Measurements from ENCODE around the gene LMOD3.

Gene LMOD3

DNA sequence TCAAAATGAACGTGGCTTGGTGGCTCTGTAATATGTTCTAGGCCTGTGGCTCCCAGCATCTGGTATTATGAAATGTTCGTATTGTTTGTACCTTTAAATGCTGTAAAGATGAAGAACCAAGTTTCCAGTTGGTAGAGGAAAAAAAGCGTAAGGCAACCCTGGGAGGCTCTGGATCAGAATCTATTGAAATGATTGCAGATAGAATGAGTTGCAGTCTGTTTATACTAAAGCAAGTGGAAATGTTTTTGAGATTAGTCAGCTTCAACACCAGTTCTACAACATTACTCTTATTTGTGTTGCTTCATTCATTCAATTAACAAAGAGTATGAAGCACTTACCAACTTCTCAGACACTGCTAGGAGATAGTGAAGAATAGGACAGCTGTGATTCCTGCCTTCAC, 32.4 kb downstream of the LMOD3 start:
- no peak for DNase-seq

DNA sequence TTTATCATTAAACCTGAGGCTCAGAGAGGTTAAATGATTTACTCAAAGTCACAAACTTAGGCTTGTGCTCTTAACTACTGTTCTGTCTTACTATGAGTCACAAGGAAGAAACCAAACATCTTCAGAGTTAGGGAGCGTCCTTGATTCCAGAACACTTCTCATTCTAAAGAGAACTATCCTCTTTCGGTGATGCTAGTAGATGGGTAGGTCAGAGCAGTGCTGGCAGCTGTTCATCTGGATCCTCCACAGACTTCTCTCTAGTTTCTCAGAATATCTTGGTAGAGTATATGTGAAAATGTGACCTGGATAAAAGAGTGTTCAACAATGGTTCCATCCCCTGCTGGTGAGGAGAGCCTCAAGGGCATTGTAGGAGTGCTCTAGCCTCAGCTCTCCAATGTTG, 34.3 kb downstream of the LMOD3 start:
- DNase-seq: no peak

DNA sequence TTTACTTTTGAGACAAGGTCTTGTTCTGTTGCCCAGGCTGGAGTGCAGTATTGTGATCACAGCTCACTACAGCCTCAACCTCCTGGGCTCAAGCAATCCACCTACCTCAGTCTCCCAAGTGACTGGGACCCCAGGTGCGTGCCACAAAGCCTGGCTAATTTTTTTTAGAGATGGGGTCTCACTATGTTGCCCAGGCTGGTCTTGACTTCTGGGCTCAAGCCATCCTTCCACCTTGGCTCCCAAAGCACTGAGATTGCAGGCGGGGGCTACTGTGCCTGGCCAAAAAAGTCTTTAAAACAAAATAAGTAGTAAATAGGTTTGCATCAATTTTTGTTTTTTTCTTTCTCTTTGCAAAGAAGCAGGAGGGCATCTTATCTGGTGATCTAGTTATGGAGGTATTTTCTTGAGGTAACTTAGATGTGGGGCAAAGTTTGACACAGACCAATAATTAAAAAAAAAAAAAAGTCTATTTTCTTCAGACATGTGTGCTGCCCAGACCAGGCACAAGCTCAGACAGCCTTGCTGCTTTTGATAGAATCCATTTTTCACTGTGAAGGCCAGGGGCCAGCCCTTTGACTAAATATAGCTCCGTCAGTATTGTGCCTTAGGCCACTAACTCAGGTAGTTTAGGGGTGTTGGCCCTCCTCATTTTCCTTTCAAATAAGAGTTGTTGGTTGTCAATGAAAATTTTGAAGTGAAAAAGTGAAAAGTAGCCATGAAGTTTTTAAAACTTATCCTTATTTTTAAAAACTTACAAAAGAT, 35.2 kb downstream of the LMOD3 start:
- no peak for DNase-seq

DNA sequence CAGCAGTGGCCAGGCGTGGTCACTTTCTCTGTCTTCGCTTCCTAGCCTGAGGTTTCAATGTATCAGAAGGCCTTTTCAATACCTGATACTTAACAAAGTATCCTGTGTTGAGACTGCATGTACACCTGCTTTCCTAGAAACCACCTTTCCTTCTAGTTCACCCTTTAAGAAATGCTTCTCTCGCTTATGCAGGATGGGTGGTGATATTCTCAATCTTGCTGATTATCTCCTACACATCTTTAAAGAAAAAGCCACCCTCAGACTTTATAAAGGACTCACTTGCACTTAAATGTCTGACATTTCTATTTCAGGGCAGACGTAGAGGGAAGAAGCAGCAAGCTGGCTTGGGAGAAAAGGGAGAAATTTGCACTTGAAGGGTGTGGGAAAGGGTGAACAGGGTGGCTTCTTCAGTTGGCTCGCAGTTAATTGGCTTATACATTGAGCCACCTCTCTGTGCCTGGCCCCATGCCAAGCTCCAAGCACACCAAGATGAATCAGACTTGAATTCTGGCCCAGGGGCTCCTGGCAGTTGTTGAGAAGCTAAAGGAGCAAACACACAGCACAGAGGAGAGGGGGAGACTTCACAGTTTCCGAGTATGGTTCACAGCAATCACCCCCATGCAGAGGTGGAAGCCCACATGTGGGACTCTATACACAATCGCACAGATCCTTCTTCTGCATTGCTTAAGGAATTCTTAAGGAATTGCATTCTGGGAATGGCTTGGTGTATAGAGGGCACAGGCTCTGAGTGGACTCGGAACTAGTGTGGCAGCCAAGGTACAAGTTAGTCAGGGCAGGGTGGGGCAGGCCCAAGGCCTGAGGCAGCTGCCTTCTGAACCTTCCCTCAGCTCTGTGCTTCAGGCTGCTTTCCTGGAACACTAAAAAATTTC, 36.3 kb downstream of the LMOD3 start:
- DNase-seq: peak; percentile 30

DNA sequence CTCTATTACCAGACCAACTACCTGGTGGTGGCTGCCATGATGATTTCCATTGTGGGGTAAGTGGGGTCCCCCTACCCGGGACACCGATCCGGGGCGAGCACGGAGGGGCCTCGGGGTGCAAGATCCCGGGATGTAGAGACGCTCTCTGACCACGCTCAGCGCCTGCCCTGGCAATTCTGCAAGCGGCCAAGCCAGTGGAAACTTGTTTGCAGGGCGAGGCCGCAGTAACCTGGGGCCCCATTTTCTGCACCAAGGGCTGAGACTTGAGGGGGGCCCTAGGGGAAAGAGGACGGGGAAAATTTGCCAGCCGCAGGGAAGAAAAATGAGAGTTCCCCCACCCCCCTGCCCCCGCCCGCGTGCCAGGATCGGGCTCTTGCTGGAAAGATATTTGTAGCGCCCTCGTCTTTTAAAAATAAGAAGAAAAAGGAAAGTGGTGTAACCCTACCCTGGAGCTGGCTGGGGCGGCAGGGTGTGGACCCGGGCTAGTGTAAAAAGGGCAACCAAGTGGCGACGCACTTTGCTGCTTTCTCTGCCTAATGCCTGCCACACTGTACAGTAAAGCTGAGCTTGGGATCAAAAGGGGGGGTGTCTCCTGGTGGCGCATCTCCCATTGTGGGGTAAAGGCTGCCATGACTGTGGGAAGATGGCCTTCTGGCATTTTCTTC, 37.1 kb downstream of the LMOD3 start:
- no peak for DNase-seq

DNA sequence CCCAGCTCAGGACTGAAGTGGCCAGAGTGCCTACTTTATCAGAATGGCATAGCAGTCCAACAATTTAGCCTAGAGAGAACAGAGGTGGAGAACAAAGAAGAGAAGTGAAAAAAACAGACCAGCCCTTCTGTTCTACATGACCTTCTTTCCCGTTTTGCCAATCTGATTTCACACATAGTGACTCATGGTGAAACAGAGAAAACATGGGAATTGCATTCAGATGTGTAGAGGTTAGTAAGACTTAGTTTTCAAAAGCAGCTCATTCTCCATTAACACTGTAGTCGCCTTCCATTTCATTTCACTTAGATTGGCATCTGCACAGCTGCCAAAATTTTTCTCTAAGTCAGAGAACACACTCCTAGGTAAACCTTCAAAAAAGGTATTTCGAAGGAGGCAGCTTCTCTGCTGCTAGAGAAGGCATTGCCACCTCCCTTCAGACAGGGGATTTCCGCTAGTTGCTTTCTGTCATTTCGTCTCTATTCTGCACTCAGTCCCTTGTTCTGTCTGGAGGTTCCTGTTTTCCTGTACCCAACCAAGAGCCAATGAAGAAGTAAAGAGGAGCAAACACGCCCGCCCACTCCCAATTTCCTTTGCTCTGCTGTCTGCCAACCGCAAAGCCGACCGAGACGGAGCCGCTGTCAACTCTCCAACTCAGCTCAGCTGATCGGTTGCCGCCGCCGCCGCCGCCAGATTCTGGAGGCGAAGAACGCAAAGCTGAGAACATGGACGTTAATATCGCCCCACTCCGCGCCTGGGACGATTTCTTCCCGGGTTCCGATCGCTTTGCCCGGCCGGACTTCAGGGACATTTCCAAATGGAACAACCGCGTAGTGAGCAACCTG, 37.8 kb downstream of the LMOD3 start, which contains the start of gene ARL6IP5:
Gene ARL6IP5, plus strand, starts transcription at position 612 of the 842 bp plus-strand sequence. Its CDS starts 111 bp downstream, at position 723.
- DNase-seq: peak; percentile 66

DNA sequence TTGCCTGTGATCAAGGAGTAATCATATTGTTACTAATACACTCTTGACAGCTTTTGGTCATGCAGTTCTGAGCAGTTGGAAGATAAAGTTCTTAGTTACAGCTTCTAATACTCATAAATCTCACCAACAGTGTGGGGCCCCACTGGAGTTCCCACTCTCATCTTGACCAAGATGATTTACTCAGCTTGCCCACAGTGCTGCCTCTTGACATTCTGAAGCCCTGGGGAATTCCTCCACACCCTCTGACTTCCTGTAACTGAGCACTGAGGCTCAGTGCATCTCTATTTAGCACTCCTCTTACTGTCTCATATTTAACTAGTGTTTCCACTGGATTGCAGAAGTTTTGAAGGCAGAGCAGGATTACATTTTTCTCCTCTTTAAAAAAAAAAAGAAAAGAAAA, 39.6 kb downstream of the LMOD3 start:
- no peak for DNase-seq

DNA sequence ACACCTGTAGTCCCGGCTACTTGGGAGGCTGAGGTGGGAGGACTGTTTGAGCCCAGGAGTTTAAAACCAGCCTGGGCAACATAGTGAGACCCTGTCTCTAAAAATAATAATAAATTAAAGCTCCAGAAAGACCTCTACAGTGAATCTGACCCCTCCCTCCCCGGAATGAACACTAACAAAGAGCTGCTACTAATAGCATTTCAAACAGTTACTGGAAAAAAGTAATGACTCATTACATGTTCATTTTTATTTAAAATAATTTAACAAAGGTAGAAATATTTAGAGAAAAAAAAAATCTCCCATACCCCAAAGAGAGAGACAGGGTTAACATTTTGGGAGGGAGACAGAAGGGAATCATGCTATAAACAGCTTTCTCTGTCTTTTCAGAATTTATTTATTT, 40.0 kb downstream of the LMOD3 start:
- no peak for DNase-seq

DNA sequence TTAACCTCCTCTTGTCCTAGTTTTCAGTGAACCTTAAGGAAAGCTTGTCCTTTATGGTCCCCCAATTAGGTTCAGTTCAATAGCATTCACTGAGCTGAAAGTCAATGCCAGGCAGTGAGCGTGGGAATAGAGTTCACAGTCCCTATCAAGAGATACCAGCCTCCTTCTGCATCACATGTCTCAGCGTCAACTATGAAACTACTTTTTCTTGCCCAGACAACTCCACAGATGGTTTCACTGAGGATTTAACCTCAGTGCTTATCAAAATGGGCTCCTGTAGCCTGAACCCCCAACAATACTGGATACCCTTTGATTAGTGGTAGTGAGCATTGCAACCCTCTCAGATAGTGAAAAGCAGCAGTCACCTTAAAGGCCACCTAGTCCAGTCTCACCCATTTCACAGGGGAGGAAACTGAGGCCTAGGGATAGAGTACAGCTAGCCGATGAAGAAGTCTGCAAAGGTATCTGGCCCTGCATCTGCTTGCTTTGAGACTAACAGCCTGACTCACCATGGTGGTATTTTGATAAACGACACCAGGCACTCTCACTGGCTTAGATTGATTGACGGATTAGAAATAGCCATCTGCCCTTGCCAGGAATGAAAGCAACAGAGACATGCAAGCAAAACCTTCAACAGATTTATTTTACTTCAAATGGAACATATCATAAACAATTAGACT, 40.7 kb downstream of the LMOD3 start:
- DNase-seq: no peak

DNA sequence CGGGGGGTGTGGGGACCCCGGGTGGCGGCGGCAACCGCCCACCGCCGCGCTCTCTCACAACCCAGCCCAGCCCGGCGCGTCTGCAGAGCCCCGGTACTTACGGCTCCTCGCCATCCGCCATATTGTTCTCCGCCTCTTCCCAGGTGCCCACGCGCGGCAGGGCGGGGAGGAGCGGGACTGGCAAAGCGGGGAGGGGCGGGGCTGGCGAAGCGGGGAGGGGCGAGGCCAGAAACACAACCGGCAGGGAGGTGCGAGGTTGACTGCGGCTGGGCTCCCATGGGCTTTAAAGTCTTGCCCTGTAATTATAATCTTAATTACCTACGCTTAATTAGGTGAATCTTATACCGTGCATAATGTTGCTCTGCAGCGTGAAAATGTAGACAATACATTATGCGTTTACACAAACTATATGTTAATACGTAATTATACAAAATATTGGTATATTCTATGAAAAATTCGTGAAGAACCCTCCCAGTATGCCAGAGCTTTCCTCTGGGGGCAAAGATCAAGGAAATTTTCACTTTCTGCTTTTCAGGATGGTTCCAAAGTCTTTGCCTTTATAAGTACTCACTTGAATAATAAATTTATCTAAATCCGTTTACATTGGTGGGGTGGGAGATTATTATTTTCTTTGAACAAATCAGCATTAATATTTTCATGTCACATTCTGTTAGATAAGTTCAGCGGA, 42.0 kb downstream of the LMOD3 start, which contains the start of gene UBA3:
Gene UBA3, minus strand, starts transcription at position 133 of the 688 bp plus-strand sequence. Its CDS starts 12 bp downstream, at position 121.
- DNase-seq: peak; percentile 7

DNA sequence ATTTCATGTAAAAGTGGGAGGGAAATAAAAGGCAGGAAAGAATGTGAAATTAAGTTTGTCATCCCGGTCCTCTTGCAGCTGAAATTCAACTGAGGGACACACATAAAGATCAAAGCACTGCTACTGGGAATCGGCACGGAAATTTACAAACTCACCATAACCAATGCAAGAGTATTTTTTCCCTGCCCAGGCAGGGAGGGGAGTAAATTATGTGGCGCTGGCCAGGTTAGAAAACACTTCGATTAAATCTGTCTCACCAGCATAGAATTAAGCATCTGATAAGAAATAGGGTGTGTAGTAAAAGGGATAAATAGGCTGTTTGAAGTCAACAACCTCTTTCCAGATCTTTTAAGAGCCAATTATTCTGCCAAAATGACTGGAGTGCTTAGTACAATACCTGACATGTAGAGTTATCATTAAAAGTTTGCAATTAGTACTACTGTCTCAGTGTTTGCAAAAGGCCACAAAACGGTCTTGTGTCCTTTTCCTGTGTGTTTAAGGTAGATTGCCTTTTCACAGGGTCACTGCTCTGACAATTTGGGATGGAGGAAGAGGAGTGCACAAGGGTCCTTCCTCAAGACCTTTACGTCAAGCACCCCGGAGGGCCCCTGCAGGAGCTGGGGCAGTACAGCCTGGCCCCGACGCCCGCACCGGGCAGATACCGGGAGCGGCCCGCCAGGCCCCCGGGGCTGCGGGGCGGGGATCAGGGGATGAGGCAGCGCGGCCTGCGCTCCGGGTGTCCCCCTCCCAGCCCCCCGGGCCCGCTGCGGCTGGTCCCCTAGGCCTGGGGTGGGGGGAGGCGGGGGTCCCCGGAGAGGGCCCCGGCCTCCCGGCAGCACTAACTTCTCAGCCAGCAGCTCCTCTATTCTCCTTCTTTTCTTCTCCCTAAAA, 42.9 kb downstream of the LMOD3 start:
- no peak for DNase-seq

DNA sequence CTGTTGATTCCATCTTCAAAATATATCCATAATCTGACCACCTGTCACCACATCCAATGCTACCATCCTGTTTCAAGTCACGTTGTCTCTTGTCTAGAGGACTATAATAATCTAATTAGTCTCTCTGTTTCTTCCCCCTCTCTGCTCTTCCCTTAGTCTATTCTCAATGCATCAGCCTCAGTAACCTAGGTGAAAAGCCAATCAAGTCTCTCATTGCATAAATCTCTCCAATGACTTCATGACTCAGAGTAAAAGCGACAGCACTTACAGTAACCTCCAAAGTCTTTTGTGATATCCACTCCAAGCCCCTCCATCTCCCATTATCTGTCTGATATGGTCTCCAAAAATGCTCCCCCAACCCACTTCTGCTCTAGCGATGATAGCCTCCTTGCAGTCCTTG, 49.5 kb downstream of the LMOD3 start:
- no peak for DNase-seq

DNA sequence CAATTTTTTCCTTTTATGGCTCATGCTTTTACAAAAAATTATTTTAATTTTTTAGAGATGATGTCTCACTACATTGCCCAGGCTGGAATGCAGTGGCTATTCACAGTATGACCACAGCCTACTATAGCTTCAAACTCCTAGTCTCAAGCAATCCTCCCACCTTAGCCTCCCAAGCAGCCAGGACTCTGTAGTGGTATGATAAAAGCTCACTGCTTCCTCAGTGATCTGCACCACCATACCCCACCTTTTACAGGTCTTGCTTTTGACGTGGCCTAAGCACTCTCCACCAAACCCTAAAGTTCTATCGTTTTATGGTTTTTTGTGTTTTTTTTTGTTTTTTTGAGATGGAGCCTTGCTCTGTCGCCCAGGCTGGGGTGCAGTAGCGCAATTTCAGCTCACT, 56.3 kb downstream of the LMOD3 start:
- DNase-seq: no peak

DNA sequence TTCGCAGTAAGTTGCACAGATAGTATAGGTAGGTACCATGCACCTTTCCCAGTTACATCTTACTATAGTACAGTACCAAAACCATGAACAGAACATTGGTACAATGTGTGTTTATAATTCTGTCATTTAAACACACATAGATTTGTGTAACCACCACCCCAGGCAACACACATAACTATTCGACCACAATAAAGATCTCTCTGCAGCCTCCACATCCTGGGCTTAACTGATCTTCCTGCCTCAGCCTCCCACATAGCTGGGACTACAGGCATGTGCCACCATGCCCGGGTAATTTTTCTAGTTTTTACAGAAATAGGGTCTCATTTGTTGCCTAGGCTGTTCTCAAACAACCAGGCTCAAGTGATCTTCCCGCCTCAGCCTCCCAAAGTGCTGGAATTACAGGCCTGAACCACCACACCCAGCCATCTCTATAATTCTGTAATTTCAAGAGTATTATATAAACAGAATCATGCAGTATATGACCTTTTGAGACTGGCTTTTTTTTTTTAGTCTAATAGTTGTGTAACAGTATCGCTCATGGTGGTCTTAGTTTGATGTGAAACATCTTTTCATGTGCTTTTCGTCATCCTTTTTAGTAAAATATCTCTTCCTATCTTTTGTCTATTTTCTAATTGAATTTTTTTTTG, 57.0 kb downstream of the LMOD3 start:
- no peak for DNase-seq

DNA sequence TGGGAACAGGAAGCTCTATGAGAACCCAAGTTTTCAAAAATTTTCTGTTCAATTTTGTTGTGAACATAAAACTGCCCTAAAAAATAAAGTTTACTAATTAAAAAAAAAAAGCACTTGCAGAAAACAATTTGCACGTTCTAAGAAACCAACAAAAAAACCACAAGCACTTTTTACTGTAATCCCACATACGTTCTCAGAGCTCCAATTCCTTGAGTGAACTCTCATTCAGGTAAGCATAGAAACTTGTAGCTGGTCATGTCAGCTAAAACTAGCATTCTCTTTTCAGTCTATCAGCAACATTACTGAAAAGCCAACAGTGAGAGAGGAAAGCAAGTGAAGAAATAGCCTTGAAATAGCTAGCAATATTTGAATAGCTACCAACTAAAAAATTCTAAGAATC, 58.8 kb downstream of the LMOD3 start:
- no peak for DNase-seq

DNA sequence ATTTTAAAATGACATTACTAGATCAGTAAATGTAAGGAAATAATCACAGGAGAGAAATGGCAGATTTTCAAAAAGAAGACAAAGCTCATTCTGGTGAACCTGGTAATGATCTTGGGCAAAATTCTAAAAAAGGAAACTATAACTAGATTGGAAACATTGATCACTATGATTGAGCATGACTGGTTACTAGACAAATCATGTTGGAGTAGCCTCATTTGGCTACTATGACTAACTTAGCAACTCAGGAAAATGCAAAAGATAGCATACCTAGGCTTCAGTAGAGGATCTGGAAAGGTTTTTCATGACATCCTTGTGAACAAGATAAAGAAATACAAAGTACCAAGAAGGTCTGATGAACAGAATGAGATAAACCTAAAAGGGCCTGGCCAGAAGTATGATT, 62.7 kb downstream of the LMOD3 start:
- DNase-seq: no peak

DNA sequence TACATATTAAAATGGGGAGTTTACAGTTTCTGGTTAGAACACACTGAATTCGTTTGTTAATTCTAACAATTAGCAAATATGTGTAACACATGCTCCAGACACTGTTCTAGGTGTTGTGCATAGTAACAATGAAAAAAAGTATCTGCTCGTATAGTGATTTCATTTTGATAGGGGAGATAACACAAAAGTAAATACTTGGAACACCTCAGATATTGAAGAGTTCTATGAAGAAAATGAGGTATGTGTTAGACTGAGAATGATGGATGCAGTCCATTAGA, 63.5 kb downstream of the LMOD3 start:
- no peak for DNase-seq

DNA sequence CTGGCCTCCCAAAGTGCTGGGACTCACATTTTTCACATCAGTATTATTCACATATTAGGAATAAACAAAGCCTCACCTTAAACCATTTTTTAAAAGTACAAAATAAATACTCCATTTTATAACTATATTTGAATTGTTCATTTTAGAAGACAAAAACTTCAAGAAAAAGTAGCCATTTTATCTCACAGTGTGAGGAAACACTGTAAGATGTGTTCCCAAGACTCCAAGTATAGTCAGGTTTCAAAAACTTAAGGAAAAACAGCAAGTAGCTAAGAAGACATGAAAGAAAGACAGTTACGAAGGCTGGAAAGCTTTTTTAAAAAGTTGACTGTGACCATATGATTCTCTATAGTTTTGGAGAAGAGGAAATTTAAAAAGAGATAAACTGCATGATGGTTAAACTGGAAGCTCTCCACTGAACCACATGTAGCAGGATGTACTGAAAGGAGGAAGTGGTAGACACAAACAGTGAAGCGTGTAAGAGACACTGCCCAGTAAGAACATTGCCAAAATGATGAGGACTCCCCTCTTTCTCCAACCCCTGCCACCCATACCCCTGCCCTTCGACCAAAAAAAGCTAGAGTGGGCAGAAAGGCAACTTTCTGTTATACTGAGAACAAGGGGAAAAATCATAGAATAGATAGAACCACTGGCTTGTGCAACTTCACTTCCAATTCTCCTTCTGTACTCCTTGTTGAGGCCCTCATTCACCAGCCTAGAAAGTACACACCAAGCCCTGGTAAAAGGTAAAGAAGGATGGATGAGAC, 64.0 kb downstream of the LMOD3 start:
- DNase-seq: no peak

Data from GOT3 (cell line).